GM23338 (cell line): ENCODE results near the gene CTU2. TPM values are rescaled to one million over a fixed set of nuclear protein-coding genes. Genes with fewer than 3 reads are reported as not detected.

Experiments
- ATAC-seq: fragments of 200-7000 bp; cut with Tn5 transposase; 3 replicates; pipeline ENCODE4 v1.9.1; 2020
- DNase-seq: peaks from one replicate; pipeline ENCODE4 v3.0.0-alpha.2; 2015; ENCODE audit warnings: low spot score
- H2AFZ ChIP-seq: fragments of 200-600 bp; sonication (generic); 2 replicates; pipeline ENCODE4 v1.8.0; 2016; ENCODE audit warnings: antibody characterized with exemption, mild to moderate bottlenecking, moderate library complexity
- H3F3A ChIP-seq: fragments of 200-600 bp; sonication (generic); replicated peaks from 2 replicates; pipeline ENCODE4 v1.8.0; 2017; ENCODE audit warnings: antibody characterized with exemption, mixed run types, low read depth
- H3K27ac ChIP-seq: fragments of 200-600 bp; sonication (generic); 2 replicates; pipeline ENCODE4 v1.6.1; 2016; ENCODE audit warnings: low read depth
- H3K27me3 ChIP-seq: fragments of 200-600 bp; sonication (generic); 2 replicates; pipeline ENCODE4 v1.8.0; 2016; ENCODE audit warnings: mild to moderate bottlenecking, mixed run types, moderate library complexity; ENCODE audit not compliant: insufficient read depth
- H3K36me3 ChIP-seq: fragments of 200-600 bp; sonication (generic); 2 replicates; pipeline ENCODE4 v1.8.0; 2016; ENCODE audit warnings: mild to moderate bottlenecking; ENCODE audit not compliant: insufficient read depth
- H3K4me1 ChIP-seq: fragments of 200-600 bp; sonication (generic); 2 replicates; pipeline ENCODE4 v1.8.0; 2016; ENCODE audit warnings: mild to moderate bottlenecking, moderate library complexity; ENCODE audit not compliant: insufficient read depth
- H3K4me2 ChIP-seq: fragments of 200-600 bp; sonication (generic); 2 replicates; pipeline ENCODE4 v1.7.1; 2017; ENCODE audit warnings: mixed run types
- H3K4me3 ChIP-seq: fragments of 200-600 bp; sonication (generic); 2 replicates; pipeline ENCODE4 v1.6.1; 2016; ENCODE audit warnings: mixed run types
- H3K79me2 ChIP-seq: fragments of 200-600 bp; sonication (generic); replicated peaks from 2 replicates; pipeline ENCODE4 v1.8.0; 2017; ENCODE audit warnings: mild to moderate bottlenecking; ENCODE audit not compliant: insufficient read depth
- H3K9me2 ChIP-seq: fragments of 200-600 bp; sonication (generic); 2 replicates; pipeline ENCODE4 v1.8.0; 2017; ENCODE audit not compliant: insufficient read depth
- H4K20me1 ChIP-seq: fragments of 200-600 bp; sonication (generic); replicated peaks from 2 replicates; pipeline ENCODE4 v1.8.0; 2017; ENCODE audit warnings: mild to moderate bottlenecking; ENCODE audit not compliant: insufficient read depth
- H3K27ac Mint-ChIP-seq: 2 replicates; pipeline ENCODE4 v1.8.0; 2020; ENCODE audit warnings: inconsistent platforms, mild to moderate bottlenecking, moderate library complexity, mixed read lengths
- H3K27me3 Mint-ChIP-seq: 3 replicates; pipeline ENCODE4 v1.8.0; 2022; ENCODE audit warnings: low read depth, mild to moderate bottlenecking, moderate library complexity, mixed read lengths, inconsistent platforms; ENCODE audit not compliant: insufficient read depth, poor library complexity
- H3K36me3 Mint-ChIP-seq: 3 replicates; pipeline ENCODE4 v1.8.0; 2021; ENCODE audit warnings: low read depth, mild to moderate bottlenecking, inconsistent platforms, moderate library complexity, mixed read lengths
- H3K4me1 Mint-ChIP-seq: 3 replicates; pipeline ENCODE4 v1.8.0; 2020; ENCODE audit warnings: mild to moderate bottlenecking, inconsistent platforms, mixed read lengths
- H3K4me3 Mint-ChIP-seq: 3 replicates; pipeline ENCODE4 v1.8.0; 2021; ENCODE audit warnings: moderate library complexity, mild to moderate bottlenecking, inconsistent platforms, mixed read lengths
- H3K9me3 Mint-ChIP-seq: 3 replicates; pipeline ENCODE4 v1.8.0; 2020; ENCODE audit warnings: moderate library complexity, mild to moderate bottlenecking, inconsistent platforms, mixed read lengths
- EZH2 ChIP-seq: fragments of 200-600 bp; sonication (generic); IDR thresholded peaks from one replicate; pipeline ENCODE4 v1.8.0; 2017; ENCODE audit warnings: antibody characterized with exemption, mild to moderate bottlenecking, low read depth; ENCODE audit not compliant: unreplicated experiment
- EZH2phosphoT487 ChIP-seq: fragments of 200-600 bp; sonication (generic); IDR thresholded peaks from one replicate; pipeline ENCODE4 v1.8.1; 2018; ENCODE audit warnings: antibody characterized with exemption; ENCODE audit not compliant: unreplicated experiment
- JUNB ChIP-seq: IDR thresholded peaks from one replicate; pipeline ENCODE4 v1.6.1; 2016; ENCODE audit warnings: antibody characterized with exemption; ENCODE audit not compliant: unreplicated experiment
- NANOG ChIP-seq: IDR thresholded peaks from 2 replicates; pipeline ENCODE4 v1.6.1; 2016; ENCODE audit warnings: antibody characterized with exemption, borderline replicate concordance
- ZNF114 ChIP-seq: fragments of 250-450 bp; sonication (Bioruptor Pico); IDR thresholded peaks from 2 replicates; pipeline ENCODE4 v1.5.0; 2020; ENCODE audit warnings: mild to moderate bottlenecking, moderate library complexity
- ZNF331 ChIP-seq: fragments of 250-450 bp; sonication (Bioruptor Pico); IDR thresholded peaks from 2 replicates; pipeline ENCODE4 v1.5.0; 2020; ENCODE audit warnings: low read depth, mild to moderate bottlenecking, moderate library complexity
- polyA plus RNA-seq: library from polyadenylated mRNA; unstranded; fragments of >200 nt; fragmentation: Nextera tagmentation; extraction: Ambion mirVana; gene quantifications from 2 replicates; pipeline ENCODE4 v1.2.1, GENCODE V29; 2016
- total RNA-seq: library from RNA; depleted of rRNA; stranded (reverse); fragments of >200 nt; shearing (Covaris generic); gene quantifications from 2 replicates; pipeline ENCODE4 v1.2.3, GENCODE V29; 2014
- TF ChIP-seq, protein P1 (sequence below), 2 experiments: fragments of 200-600 bp in 1 of 2; sonication (generic) in 1 of 2; conservative IDR thresholded peaks; 2 replicates each; pipeline versions ENCODE4 v1.5.1 to v1.6.1; 2016 to 2017; ENCODE audit warnings: antibody characterized with exemption in 2 of 2, low read depth in 2 of 2, mild to moderate bottlenecking in 2 of 2, moderate library complexity in 1 of 2
- TF ChIP-seq, protein P2 (sequence below): fragments of 250-450 bp; sonication (Bioruptor Pico); IDR thresholded peaks from 2 replicates; pipeline ENCODE4 v1.5.0; 2020; ENCODE audit warnings: mild to moderate bottlenecking, moderate library complexity
- TF ChIP-seq, protein P3 (sequence below): IDR thresholded peaks from one replicate; pipeline ENCODE4 v1.6.1; 2018; ENCODE audit warnings: antibody characterized with exemption; ENCODE audit not compliant: unreplicated experiment
- TF ChIP-seq, protein P4 (sequence below): IDR thresholded peaks from 2 replicates; pipeline ENCODE4 v1.6.1; 2016; ENCODE audit warnings: antibody characterized with exemption

The CTU2 gene
- total and polyA plus RNA-seq, 2 experiments from 2014 or later, result 22.3 to 25.7 TPM

DNA sequence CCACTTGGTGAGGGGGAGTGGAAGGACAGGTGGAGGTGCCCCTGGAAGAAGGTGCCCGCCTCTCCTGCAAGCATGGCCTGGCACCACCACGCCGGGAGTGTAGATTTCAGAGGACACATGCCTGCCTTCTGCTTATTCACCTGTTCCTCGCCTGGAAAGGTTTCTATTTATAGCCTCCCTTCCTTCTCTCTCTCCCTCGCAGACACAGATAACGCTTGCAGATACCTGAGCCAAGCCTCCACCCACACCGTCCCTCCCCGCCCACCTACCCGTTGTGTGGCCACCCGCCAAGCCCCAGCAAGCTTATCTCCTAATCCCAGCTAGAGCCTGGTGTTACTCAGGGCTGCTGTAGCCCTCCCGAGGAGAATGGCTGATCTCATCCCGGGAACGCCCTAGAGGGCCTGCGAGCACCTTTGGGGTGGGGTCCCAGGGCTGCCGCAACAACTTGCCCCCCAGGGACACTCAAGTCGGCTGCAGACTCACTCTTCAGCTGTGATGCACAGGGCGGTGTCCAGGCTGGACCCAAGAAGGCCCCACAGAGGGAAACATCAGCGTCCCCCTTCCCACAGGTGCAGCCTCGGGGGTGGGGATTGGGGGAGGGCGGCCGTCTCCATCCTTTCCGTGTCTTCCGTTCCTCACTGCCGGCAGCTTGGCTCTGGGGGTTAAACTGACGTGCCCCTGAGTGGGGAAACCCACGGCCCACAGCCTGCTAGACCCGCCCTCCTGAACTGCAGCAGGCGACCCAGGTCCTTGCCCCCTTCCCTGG lies 18.1 kb upstream of the CTU2 start (continued):
- TF ChIP-seq, protein P1, sequence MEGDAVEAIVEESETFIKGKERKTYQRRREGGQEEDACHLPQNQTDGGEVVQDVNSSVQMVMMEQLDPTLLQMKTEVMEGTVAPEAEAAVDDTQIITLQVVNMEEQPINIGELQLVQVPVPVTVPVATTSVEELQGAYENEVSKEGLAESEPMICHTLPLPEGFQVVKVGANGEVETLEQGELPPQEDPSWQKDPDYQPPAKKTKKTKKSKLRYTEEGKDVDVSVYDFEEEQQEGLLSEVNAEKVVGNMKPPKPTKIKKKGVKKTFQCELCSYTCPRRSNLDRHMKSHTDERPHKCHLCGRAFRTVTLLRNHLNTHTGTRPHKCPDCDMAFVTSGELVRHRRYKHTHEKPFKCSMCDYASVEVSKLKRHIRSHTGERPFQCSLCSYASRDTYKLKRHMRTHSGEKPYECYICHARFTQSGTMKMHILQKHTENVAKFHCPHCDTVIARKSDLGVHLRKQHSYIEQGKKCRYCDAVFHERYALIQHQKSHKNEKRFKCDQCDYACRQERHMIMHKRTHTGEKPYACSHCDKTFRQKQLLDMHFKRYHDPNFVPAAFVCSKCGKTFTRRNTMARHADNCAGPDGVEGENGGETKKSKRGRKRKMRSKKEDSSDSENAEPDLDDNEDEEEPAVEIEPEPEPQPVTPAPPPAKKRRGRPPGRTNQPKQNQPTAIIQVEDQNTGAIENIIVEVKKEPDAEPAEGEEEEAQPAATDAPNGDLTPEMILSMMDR (conservative IDR thresholded peaks at IDR 0.05; ENCODE audit: low read depth in 2 of 2), result no peak

DNA sequence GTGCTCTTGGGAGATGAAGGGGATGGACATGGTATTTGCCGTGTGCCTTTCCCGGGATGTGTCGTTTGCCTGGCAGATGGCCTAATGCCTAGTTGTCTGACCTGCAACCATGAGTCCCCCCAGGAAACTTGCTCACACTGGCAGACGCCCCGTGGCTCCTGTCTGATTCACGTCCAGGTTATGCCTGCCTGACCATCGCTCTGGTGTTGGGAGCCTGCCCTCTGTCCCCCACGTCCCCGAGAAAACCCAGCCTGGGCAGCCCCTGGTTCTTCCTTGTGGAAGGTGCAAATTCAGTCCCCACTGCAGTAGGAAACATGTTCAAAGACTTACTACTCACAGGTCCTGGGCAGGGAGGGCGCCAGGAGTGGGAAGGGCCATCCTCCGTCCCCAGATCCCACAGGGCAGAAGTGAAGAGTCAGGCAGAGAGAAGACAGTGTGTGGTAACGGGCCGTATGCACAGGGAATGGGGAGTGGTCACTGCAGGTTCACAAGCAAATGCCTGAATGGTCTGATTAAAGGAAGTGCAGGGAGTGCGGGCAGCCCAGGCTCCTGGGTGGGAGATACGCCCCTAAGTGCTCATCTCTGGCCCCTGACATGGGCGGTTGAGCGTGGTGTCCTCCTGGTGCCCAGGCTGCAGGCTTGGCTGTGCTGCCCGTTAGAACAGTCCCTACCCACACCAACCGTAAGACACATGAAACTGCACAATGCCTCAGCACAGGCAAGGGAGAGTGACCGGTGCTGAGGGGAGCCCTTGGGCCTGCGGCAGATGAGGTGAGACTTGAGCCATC lies 15.8 kb upstream of the CTU2 start:
- H2AFZ ChIP-seq, result no peak overlapping the region
- ATAC-seq (no peak), DNase-seq (no peak)
- peaks cover 10% of the 10 kb centered on the region for H3K27me3 ChIP-seq
- H3K4me1 ChIP-seq, result no peaks in the 10 kb centered on the region
- H3K4me3 ChIP-seq, result no peak overlapping the region
- no peak overlapping the region for H3K4me2 ChIP-seq
- H3K27ac Mint-ChIP-seq, result no peak overlapping the region; the same call in 1 of the 2 replicates
- no peaks in the 10 kb centered on the region for H4K20me1 ChIP-seq
- 0 out of 2 replicates have a peak, but pooled peaks cover 6% of the 10 kb centered on the region for H3F3A ChIP-seq
- H3K27ac ChIP-seq, result no peak overlapping the region
- H3K36me3 Mint-ChIP-seq, result no peaks in the 10 kb centered on the region
- H3K4me3 Mint-ChIP-seq, result no peak overlapping the region
- peaks cover 23% of the 10 kb centered on the region for H3K27me3 Mint-ChIP-seq
- no peaks in the 10 kb centered on the region for H3K9me3 Mint-ChIP-seq
- H3K79me2 ChIP-seq, result no peaks in the 10 kb centered on the region
- no peaks in the 10 kb centered on the region for H3K36me3 ChIP-seq
- peaks cover 9% of the 10 kb centered on the region for H3K4me1 Mint-ChIP-seq
- no peaks in the 10 kb centered on the region for H3K9me2 ChIP-seq
- TF ChIP-seq JUNB (no peak), NANOG (no peak), ZNF114 (CRISPR knock-in tag) (no peak), ZNF331 (CRISPR knock-in tag) (no peak), EZH2phosphoT487 (no peak), EZH2 (no peak)
- TF ChIP-seq, protein P2, sequence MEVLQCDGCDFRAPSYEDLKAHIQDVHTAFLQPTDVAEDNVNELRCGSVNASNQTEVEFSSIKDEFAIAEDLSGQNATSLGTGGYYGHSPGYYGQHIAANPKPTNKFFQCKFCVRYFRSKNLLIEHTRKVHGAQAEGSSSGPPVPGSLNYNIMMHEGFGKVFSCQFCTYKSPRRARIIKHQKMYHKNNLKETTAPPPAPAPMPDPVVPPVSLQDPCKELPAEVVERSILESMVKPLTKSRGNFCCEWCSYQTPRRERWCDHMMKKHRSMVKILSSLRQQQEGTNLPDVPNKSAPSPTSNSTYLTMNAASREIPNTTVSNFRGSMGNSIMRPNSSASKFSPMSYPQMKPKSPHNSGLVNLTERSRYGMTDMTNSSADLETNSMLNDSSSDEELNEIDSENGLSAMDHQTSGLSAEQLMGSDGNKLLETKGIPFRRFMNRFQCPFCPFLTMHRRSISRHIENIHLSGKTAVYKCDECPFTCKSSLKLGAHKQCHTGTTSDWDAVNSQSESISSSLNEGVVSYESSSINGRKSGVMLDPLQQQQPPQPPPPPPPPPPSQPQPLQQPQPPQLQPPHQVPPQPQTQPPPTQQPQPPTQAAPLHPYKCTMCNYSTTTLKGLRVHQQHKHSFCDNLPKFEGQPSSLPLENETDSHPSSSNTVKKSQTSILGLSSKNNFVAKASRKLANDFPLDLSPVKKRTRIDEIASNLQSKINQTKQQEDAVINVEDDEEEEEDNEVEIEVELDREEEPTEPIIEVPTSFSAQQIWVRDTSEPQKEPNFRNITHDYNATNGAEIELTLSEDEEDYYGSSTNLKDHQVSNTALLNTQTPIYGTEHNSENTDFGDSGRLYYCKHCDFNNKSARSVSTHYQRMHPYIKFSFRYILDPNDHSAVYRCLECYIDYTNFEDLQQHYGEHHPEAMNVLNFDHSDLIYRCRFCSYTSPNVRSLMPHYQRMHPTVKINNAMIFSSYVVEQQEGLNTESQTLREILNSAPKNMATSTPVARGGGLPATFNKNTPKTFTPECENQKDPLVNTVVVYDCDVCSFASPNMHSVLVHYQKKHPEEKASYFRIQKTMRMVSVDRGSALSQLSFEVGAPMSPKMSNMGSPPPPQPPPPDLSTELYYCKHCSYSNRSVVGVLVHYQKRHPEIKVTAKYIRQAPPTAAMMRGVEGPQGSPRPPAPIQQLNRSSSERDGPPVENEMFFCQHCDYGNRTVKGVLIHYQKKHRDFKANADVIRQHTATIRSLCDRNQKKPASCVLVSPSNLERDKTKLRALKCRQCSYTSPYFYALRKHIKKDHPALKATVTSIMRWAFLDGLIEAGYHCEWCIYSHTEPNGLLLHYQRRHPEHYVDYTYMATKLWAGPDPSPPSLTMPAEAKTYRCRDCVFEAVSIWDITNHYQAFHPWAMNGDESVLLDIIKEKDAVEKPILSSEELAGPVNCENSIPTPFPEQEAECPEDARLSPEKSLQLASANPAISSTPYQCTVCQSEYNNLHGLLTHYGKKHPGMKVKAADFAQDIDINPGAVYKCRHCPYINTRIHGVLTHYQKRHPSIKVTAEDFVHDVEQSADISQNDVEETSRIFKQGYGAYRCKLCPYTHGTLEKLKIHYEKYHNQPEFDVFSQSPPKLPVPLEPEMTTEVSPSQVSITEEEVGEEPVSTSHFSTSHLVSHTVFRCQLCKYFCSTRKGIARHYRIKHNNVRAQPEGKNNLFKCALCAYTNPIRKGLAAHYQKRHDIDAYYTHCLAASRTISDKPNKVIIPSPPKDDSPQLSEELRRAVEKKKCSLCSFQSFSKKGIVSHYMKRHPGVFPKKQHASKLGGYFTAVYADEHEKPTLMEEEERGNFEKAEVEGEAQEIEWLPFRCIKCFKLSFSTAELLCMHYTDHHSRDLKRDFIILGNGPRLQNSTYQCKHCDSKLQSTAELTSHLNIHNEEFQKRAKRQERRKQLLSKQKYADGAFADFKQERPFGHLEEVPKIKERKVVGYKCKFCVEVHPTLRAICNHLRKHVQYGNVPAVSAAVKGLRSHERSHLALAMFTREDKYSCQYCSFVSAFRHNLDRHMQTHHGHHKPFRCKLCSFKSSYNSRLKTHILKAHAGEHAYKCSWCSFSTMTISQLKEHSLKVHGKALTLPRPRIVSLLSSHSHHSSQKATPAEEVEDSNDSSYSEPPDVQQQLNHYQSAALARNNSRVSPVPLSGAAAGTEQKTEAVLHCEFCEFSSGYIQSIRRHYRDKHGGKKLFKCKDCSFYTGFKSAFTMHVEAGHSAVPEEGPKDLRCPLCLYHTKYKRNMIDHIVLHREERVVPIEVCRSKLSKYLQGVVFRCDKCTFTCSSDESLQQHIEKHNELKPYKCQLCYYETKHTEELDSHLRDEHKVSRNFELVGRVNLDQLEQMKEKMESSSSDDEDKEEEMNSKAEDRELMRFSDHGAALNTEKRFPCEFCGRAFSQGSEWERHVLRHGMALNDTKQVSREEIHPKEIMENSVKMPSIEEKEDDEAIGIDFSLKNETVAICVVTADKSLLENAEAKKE, result no peak
- TF ChIP-seq, protein P3, sequence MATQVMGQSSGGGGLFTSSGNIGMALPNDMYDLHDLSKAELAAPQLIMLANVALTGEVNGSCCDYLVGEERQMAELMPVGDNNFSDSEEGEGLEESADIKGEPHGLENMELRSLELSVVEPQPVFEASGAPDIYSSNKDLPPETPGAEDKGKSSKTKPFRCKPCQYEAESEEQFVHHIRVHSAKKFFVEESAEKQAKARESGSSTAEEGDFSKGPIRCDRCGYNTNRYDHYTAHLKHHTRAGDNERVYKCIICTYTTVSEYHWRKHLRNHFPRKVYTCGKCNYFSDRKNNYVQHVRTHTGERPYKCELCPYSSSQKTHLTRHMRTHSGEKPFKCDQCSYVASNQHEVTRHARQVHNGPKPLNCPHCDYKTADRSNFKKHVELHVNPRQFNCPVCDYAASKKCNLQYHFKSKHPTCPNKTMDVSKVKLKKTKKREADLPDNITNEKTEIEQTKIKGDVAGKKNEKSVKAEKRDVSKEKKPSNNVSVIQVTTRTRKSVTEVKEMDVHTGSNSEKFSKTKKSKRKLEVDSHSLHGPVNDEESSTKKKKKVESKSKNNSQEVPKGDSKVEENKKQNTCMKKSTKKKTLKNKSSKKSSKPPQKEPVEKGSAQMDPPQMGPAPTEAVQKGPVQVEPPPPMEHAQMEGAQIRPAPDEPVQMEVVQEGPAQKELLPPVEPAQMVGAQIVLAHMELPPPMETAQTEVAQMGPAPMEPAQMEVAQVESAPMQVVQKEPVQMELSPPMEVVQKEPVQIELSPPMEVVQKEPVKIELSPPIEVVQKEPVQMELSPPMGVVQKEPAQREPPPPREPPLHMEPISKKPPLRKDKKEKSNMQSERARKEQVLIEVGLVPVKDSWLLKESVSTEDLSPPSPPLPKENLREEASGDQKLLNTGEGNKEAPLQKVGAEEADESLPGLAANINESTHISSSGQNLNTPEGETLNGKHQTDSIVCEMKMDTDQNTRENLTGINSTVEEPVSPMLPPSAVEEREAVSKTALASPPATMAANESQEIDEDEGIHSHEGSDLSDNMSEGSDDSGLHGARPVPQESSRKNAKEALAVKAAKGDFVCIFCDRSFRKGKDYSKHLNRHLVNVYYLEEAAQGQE, result no peak
- TF ChIP-seq, protein P4, sequence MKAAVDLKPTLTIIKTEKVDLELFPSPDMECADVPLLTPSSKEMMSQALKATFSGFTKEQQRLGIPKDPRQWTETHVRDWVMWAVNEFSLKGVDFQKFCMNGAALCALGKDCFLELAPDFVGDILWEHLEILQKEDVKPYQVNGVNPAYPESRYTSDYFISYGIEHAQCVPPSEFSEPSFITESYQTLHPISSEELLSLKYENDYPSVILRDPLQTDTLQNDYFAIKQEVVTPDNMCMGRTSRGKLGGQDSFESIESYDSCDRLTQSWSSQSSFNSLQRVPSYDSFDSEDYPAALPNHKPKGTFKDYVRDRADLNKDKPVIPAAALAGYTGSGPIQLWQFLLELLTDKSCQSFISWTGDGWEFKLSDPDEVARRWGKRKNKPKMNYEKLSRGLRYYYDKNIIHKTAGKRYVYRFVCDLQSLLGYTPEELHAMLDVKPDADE, result no peak
